Activated T-cell treated with anti-CD3 and anti-CD28 coated beads, Interleukin-2, amount 50 U/mL, for 72 hours (primary cell): ENCODE results near the gene PRR32. TPM values are rescaled to one million over a fixed set of nuclear protein-coding genes. Genes with fewer than 3 reads are reported as not detected.
"Not testable (repeated sequence)": the region's sequence is repeated elsewhere in the genome, so short reads cannot be mapped to it uniquely, and the experiment has no call there.

Experiments
- ATAC-seq, 2 donors: fragments of 150-1000 bp; cut with Tn5 transposase; replicated peaks in 1 of 2; 2 replicates each; pipeline ENCODE4 v1.10.0; 2021; ENCODE audit warnings: moderate library complexity in 2 of 2, mild to moderate bottlenecking in 1 of 2
- DNase-seq, 2 donors: peaks; one replicate each; pipeline ENCODE4 v3.0.0; 2021 to 2022; ENCODE audit warnings: mixed read lengths in 1 of 2
- H3K27ac Mint-ChIP-seq: one replicate; pipeline ENCODE4 v1.8.0; 2022; ENCODE audit warnings: mild to moderate bottlenecking, moderate library complexity, mixed read lengths
- H3K27me3 Mint-ChIP-seq: one replicate; pipeline ENCODE4 v1.8.0; 2022; ENCODE audit warnings: low read depth, mixed read lengths
- H3K36me3 Mint-ChIP-seq, 2 donors: one replicate each; pipeline ENCODE4 v1.8.0; 2022; ENCODE audit warnings: mixed read lengths in 2 of 2, mild to moderate bottlenecking in 1 of 2; ENCODE audit not compliant: insufficient read depth in 2 of 2
- H3K4me1 Mint-ChIP-seq: one replicate; pipeline ENCODE4 v1.8.0; 2022; ENCODE audit warnings: low read depth, mixed read lengths
- H3K4me3 Mint-ChIP-seq, 2 donors: one replicate each; pipeline ENCODE4 v1.8.0; 2022; ENCODE audit warnings: mild to moderate bottlenecking in 2 of 2, mixed read lengths in 2 of 2, moderate library complexity in 2 of 2
- H3K9me3 Mint-ChIP-seq, 2 donors: one replicate each; pipeline ENCODE4 v1.8.0; 2022; ENCODE audit warnings: mixed read lengths in 2 of 2
- total RNA-seq, 2 donors: library from RNA; stranded (reverse); gene quantifications; one replicate each; pipeline ENCODE4 v1.2.3, GENCODE V29; 2022

The PRR32 gene, protein sequence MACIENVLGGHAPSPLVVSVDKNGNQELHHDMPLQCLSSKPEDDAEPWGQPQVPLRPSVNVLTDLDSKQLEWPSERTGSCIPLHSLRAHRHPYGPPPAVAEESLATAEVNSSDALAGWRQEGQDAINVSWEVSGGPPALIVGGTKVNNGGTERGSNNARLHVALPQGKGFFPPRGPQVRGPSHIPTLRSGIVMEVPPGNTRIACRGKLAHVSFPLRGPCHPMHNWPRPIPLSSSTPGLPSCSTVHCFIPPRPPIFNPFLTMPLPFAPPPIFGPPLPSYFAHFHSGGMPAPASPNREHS
- total RNA-seq: not detected

GRCh38 chrX:126819429-126819828 lies at the start of gene PRR32:
TSS of gene PRR32 (plus strand) at chrX:126819729. CDS start at chrX:126819844, 115 bp downstream.
- H3K27me3 Mint-ChIP-seq: peaks cover 4% of the 10 kb centered on the region
- H3K4me1 Mint-ChIP-seq: no peaks in the 10 kb centered on the region
- no peaks in the 10 kb centered on the region for H3K36me3 Mint-ChIP-seq
- H3K27ac Mint-ChIP-seq: no peak within 1 kb of the TSS
- ATAC-seq (no peak), DNase-seq (no peak)
- H3K4me3 Mint-ChIP-seq: no peak within 1 kb of the TSS
- H3K9me3 Mint-ChIP-seq: no peaks in the 10 kb centered on the region

GRCh38 chrX:126770179-126770578 lies 49.4 kb upstream of the PRR32 start:
- Mint-ChIP-seq H3K27me3 (no peaks in the 10 kb centered on the region), H3K4me3 (no peak overlapping the region), H3K27ac (no peak overlapping the region), H3K36me3 (no peaks in the 10 kb centered on the region), H3K4me1 (no peaks in the 10 kb centered on the region), H3K9me3 (peaks cover 0 to 1% of the 10 kb centered on the region in 2 donors)
- ATAC-seq (no peak), DNase-seq (no peak)

GRCh38 chrX:126785539-126785938 lies 34.0 kb upstream of the PRR32 start:
- H3K36me3 Mint-ChIP-seq: no peaks in the 10 kb centered on the region
- DNase-seq (no peak), ATAC-seq (no peak)
- H3K27ac Mint-ChIP-seq: no peak overlapping the region
- no peaks in the 10 kb centered on the region for H3K27me3 Mint-ChIP-seq
- no peak overlapping the region for H3K4me3 Mint-ChIP-seq
- no peaks in the 10 kb centered on the region for H3K4me1 Mint-ChIP-seq
- H3K9me3 Mint-ChIP-seq: no peaks in the 10 kb centered on the region

GRCh38 chrX:126799059-126799458 lies 20.5 kb upstream of the PRR32 start:
- Mint-ChIP-seq H3K27ac (no peak overlapping the region), H3K4me3 (no peak overlapping the region), H3K9me3 (peaks cover 3% of the 10 kb centered on the region in 2 donors), H3K36me3 (no peaks in the 10 kb centered on the region), H3K27me3 (no peaks in the 10 kb centered on the region), H3K4me1 (no peaks in the 10 kb centered on the region)
- no peak for DNase-seq
- no peak for ATAC-seq

DNA sequence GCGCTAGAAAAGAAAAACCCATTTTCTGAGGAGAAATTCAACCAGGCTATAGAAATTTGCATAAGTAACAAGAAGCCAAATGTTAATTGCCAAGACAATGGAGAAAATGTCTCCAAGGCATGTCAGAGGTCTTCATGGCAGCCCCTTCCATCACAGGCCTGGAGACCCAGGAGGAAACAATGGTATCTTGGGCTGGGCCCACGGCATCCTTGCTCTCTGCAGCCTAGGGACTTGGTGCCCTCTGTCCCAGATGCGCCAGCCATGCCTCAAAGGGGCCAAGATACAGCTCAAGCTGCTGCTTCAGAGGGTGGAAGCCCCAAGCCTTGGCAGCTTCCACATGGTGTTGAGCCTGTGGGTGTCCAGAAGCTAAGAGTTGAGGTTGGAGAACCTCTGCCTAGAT lies 12.7 kb upstream of the PRR32 start:
- ATAC-seq, H3K9me3 Mint-ChIP-seq, H3K27ac Mint-ChIP-seq, H3K4me3 Mint-ChIP-seq, H3K4me1 Mint-ChIP-seq, H3K36me3 Mint-ChIP-seq, H3K27me3 Mint-ChIP-seq, DNase-seq: not testable (repeated sequence)

- H3K27ac Mint-ChIP-seq: no peak overlapping the region
- ATAC-seq: no peak
- H3K27me3 Mint-ChIP-seq: no peaks in the 10 kb centered on the region
- no peaks in the 10 kb centered on the region for H3K4me1 Mint-ChIP-seq
- no peak for DNase-seq
- H3K4me3 Mint-ChIP-seq: no peak overlapping the region
- H3K36me3 Mint-ChIP-seq: no peaks in the 10 kb centered on the region
- H3K9me3 Mint-ChIP-seq: no peaks in the 10 kb centered on the region
Observed at GRCh38 chrX:126815806-126816205, 3.7 kb upstream of the PRR32 start.

GRCh38 chrX:126820700-126821420 lies 1.3 kb downstream of the PRR32 start:
- Mint-ChIP-seq H3K9me3 (no peaks in the 10 kb centered on the region), H3K4me1 (no peaks in the 10 kb centered on the region), H3K36me3 (no peaks in the 10 kb centered on the region), H3K27ac (no peak overlapping the region), H3K4me3 (no peak overlapping the region), H3K27me3 (peaks cover 4% of the 10 kb centered on the region)
- ATAC-seq (no peak), DNase-seq (no peak)

- H3K27ac Mint-ChIP-seq: no peak overlapping the region
- H3K4me3 Mint-ChIP-seq: no peak overlapping the region
- no peaks in the 10 kb centered on the region for H3K4me1 Mint-ChIP-seq
- peaks cover 4% of the 10 kb centered on the region for H3K27me3 Mint-ChIP-seq
- no peak for DNase-seq
- ATAC-seq: no peak
- no peaks in the 10 kb centered on the region for H3K9me3 Mint-ChIP-seq
- no peaks in the 10 kb centered on the region for H3K36me3 Mint-ChIP-seq
Observed at GRCh38 chrX:126824338-126825007, 4.9 kb downstream of the PRR32 start.

GRCh38 chrX:126825566-126826193 lies 6.2 kb downstream of the PRR32 start:
- Mint-ChIP-seq H3K27me3 (peaks cover 4% of the 10 kb centered on the region), H3K9me3 (no peaks in the 10 kb centered on the region), H3K36me3 (no peaks in the 10 kb centered on the region), H3K4me1 (no peaks in the 10 kb centered on the region), H3K27ac (no peak overlapping the region), H3K4me3 (no peak overlapping the region)
- DNase-seq (no peak), ATAC-seq (no peak)

GRCh38 chrX:126836186-126836585 lies 16.7 kb downstream of the PRR32 start:
- no peak overlapping the region for H3K4me3 Mint-ChIP-seq
- H3K4me1 Mint-ChIP-seq: no peaks in the 10 kb centered on the region
- DNase-seq: no peak
- no peaks in the 10 kb centered on the region for H3K36me3 Mint-ChIP-seq
- no peaks in the 10 kb centered on the region for H3K9me3 Mint-ChIP-seq
- H3K27me3 Mint-ChIP-seq: no peaks in the 10 kb centered on the region
- no peak for ATAC-seq
- H3K27ac Mint-ChIP-seq: no peak overlapping the region

DNA sequence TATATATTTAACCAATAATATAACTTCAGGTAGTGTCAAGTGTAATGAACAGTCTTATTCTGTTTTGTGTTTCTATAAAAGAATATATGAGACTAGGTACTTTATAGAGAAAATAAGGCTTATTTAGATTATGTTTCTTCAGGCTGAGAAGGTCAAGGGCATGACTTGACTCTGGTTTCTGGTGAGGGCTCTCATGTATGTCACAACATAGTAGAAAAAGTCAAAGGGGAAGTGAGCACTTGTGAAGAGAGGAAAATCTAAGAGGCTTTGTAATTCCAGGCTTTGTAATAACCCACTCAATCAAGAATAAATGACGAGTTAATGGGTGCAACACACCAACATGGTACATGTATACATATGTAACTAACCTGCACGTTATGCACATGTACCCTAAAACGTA lies 27.6 kb downstream of the PRR32 start:
- no peaks in the 10 kb centered on the region for H3K36me3 Mint-ChIP-seq
- H3K27me3 Mint-ChIP-seq: no peaks in the 10 kb centered on the region
- H3K9me3 Mint-ChIP-seq: peaks cover 2% of the 10 kb centered on the region in 2 donors
- no peak overlapping the region for H3K4me3 Mint-ChIP-seq
- DNase-seq (no peak), ATAC-seq (no peak)
- H3K4me1 Mint-ChIP-seq: no peaks in the 10 kb centered on the region
- no peak overlapping the region for H3K27ac Mint-ChIP-seq

- H3K4me1 Mint-ChIP-seq: no peaks in the 10 kb centered on the region
- peaks cover 0 to 1% of the 10 kb centered on the region in 2 donors for H3K9me3 Mint-ChIP-seq
- H3K36me3 Mint-ChIP-seq: no peaks in the 10 kb centered on the region
- H3K27me3 Mint-ChIP-seq: no peaks in the 10 kb centered on the region
- H3K4me3 Mint-ChIP-seq: no peak overlapping the region
- no peak overlapping the region for H3K27ac Mint-ChIP-seq
- ATAC-seq: no peak
- no peak for DNase-seq
Observed at GRCh38 chrX:126855839-126856524, 36.5 kb downstream of the PRR32 start.
